ENCODE measurements around the gene CRTAC1.

The CRTAC1 gene

GRCh38 chr10:97895084-97895483 lies 135.3 kb downstream of the CRTAC1 start:
- TF ChIP-seq CTCF (conservative IDR thresholded peaks at IDR 0.05; ENCODE audit: control insufficient read depth, insufficient read depth, low read depth, low read length), result no peak
- H3K4me3 ChIP-seq (ENCODE audit: control insufficient read depth, low read depth, low read length), result no peak overlapping the region
- DNase-seq (ENCODE audit: low read depth), result no peak

- no peak for DNase-seq (ENCODE audit: low read depth)
- no peak for TF ChIP-seq CTCF (conservative IDR thresholded peaks at IDR 0.05; ENCODE audit: control insufficient read depth, insufficient read depth, low read depth, low read length)
- H3K4me3 ChIP-seq (ENCODE audit: control insufficient read depth, low read depth, low read length), result no peak overlapping the region
These were observed 136.3 kb downstream of the CRTAC1 start for GRCh38 chr10:97894092-97894491.

- no peak for TF ChIP-seq CTCF (conservative IDR thresholded peaks at IDR 0.05; ENCODE audit: control insufficient read depth, insufficient read depth, low read depth, low read length)
- no peak overlapping the region for H3K4me3 ChIP-seq (ENCODE audit: control insufficient read depth, low read depth, low read length)
- DNase-seq (ENCODE audit: low read depth), result no peak
These were observed 137.5 kb downstream of the CRTAC1 start for GRCh38 chr10:97892939-97893338.

GRCh38 chr10:97892506-97892905 lies 137.9 kb downstream of the CRTAC1 start:
- no peak for TF ChIP-seq CTCF (conservative IDR thresholded peaks at IDR 0.05; ENCODE audit: control insufficient read depth, insufficient read depth, low read depth, low read length)
- no peak for DNase-seq (ENCODE audit: low read depth)
- H3K4me3 ChIP-seq (ENCODE audit: control insufficient read depth, low read depth, low read length), result no peak overlapping the region

- H3K4me3 ChIP-seq (ENCODE audit: control insufficient read depth, low read depth, low read length), result no peak overlapping the region
- DNase-seq (ENCODE audit: low read depth), result no peak
- TF ChIP-seq CTCF (conservative IDR thresholded peaks at IDR 0.05; ENCODE audit: control insufficient read depth, insufficient read depth, low read depth, low read length), result no peak
These were observed 138.8 kb downstream of the CRTAC1 start for GRCh38 chr10:97891497-97892167.

- TF ChIP-seq CTCF (conservative IDR thresholded peaks at IDR 0.05; ENCODE audit: control insufficient read depth, insufficient read depth, low read depth, low read length), result no peak
- peak; percentile 39 for DNase-seq (ENCODE audit: low read depth)
- H3K4me3 ChIP-seq (ENCODE audit: control insufficient read depth, low read depth, low read length), result no peak overlapping the region
These were observed 140.8 kb downstream of the CRTAC1 start for GRCh38 chr10:97889461-97890265.
